IPS DF 4.7 (cell line): ENCODE data around the gene ACYP2.

Experiments
- DNase-seq: peaks from one replicate; pipeline ENCODE4 v3.0.0-alpha.2; 2013; ENCODE audit warnings: low spot score; ENCODE audit errors: extremely low read depth

The ACYP2 gene

GRCh38 chr2:54149638-54150441, 34.4 kb downstream of the ACYP2 start:
- DNase-seq = no peak

GRCh38 chr2:54158311-54158710, 42.9 kb downstream of the ACYP2 start:
- DNase-seq = no peak

- no peak for DNase-seq
These were observed 46.4 kb downstream of the ACYP2 start for GRCh38 chr2:54161660-54162424.

- no peak for DNase-seq
These were observed 48.7 kb downstream of the ACYP2 start for GRCh38 chr2:54164106-54164505.

- DNase-seq = no peak
These were observed 50.8 kb downstream of the ACYP2 start for GRCh38 chr2:54166121-54166773.

GRCh38 chr2:54176577-54176976, 61.2 kb downstream of the ACYP2 start:
- no peak for DNase-seq

- no peak for DNase-seq
These were observed 67.9 kb downstream of the ACYP2 start for GRCh38 chr2:54183281-54183680.

GRCh38 chr2:54183972-54184371, 68.6 kb downstream of the ACYP2 start:
- DNase-seq = no peak

GRCh38 chr2:54185105-54185504, 69.7 kb downstream of the ACYP2 start:
- DNase-seq = no peak

GRCh38 chr2:54187331-54187730, 71.9 kb downstream of the ACYP2 start:
- no peak for DNase-seq

GRCh38 chr2:54189539-54189938, 74.1 kb downstream of the ACYP2 start:
- no peak for DNase-seq

GRCh38 chr2:54191361-54192135, 76.1 kb downstream of the ACYP2 start:
- DNase-seq = no peak

- DNase-seq = no peak
These were observed 79.6 kb downstream of the ACYP2 start for GRCh38 chr2:54194761-54195750.

- DNase-seq = no peak
These were observed 81.2 kb downstream of the ACYP2 start for GRCh38 chr2:54196646-54197045.

GRCh38 chr2:54204476-54204875, 89.1 kb downstream of the ACYP2 start:
- DNase-seq = no peak

GRCh38 chr2:54206596-54206995, 91.2 kb downstream of the ACYP2 start:
- DNase-seq = no peak

GRCh38 chr2:54207666-54208195, 92.3 kb downstream of the ACYP2 start:
- DNase-seq = no peak

GRCh38 chr2:54208364-54209240, 93.2 kb downstream of the ACYP2 start:
- DNase-seq = no peak

- DNase-seq = no peak
These were observed 94.0 kb downstream of the ACYP2 start for GRCh38 chr2:54209379-54209778.
